Mesenteric fat pad (tissue), 1 donor: ENCODE data around the gene OPCML. TPM values are rescaled to one million over a fixed set of nuclear protein-coding genes. Genes with fewer than 3 reads are reported as not detected.

Source experiments
- DNase-seq: peaks from one replicate; pipeline ENCODE4 v3.0.0-alpha.2; 2020; ENCODE audit warnings: low spot score
- total RNA-seq: library from RNA; stranded (reverse); fragmentation: NEBNext Ultra II Directional; extraction: Animal tissue kit (Norgen Biotek cat#: 25700); gene quantifications from one replicate; pipeline ENCODE4 v1.2.1, GENCODE V29; 2021
- donor health status: DM: yes; HTN: yes; CAD: no.

The OPCML gene
- total RNA-seq, 1 donor from 2014 or later = 0.39 TPM

- no peak for DNase-seq
These were observed 827.4 kb downstream of the OPCML start for GRCh38 chr11:132704781-132705375.

- DNase-seq = no peak
These were observed 839.4 kb downstream of the OPCML start for GRCh38 chr11:132692891-132693290.

GRCh38 chr11:132691848-132692550 lies 840.3 kb downstream of the OPCML start:
- no peak for DNase-seq

GRCh38 chr11:132686886-132687285 lies 845.4 kb downstream of the OPCML start:
- DNase-seq = no peak

- DNase-seq = no peak
These were observed 847.1 kb downstream of the OPCML start for GRCh38 chr11:132685174-132685611.

- no peak for DNase-seq
These were observed 848.7 kb downstream of the OPCML start for GRCh38 chr11:132683602-132684001.

- no peak for DNase-seq
These were observed 850.3 kb downstream of the OPCML start for GRCh38 chr11:132681971-132682370.

GRCh38 chr11:132680584-132680983 lies 851.7 kb downstream of the OPCML start:
- no peak for DNase-seq

- no peak for DNase-seq
These were observed 858.1 kb downstream of the OPCML start for GRCh38 chr11:132674151-132674550.

- DNase-seq = no peak
These were observed 860.4 kb downstream of the OPCML start for GRCh38 chr11:132671851-132672370.

- DNase-seq = no peak
These were observed 861.2 kb downstream of the OPCML start for GRCh38 chr11:132670921-132671675.

GRCh38 chr11:132669949-132670348 lies 862.4 kb downstream of the OPCML start:
- DNase-seq = no peak

GRCh38 chr11:132665205-132665604 lies 867.1 kb downstream of the OPCML start:
- DNase-seq = no peak

- DNase-seq = no peak
These were observed 873.6 kb downstream of the OPCML start for GRCh38 chr11:132658696-132659095.

GRCh38 chr11:132658004-132658403 lies 874.3 kb downstream of the OPCML start:
- DNase-seq = no peak

- no peak for DNase-seq
These were observed 877.0 kb downstream of the OPCML start for GRCh38 chr11:132655187-132655855.

- DNase-seq = no peak
These were observed 879.1 kb downstream of the OPCML start for GRCh38 chr11:132653237-132653636.

GRCh38 chr11:132650969-132651720 lies 881.2 kb downstream of the OPCML start:
- no peak for DNase-seq

GRCh38 chr11:132649277-132649676 lies 883.0 kb downstream of the OPCML start:
- DNase-seq = no peak

GRCh38 chr11:132648851-132649250 lies 883.5 kb downstream of the OPCML start:
- DNase-seq = no peak

- DNase-seq = no peak
These were observed 885.4 kb downstream of the OPCML start for GRCh38 chr11:132646890-132647289.
